ENCODE data around the gene IFNG. TPM values are rescaled to one million over a fixed set of nuclear protein-coding genes. Genes with fewer than 3 reads are reported as not detected.

Gene IFNG
- total and polyA plus RNA-seq, 9 of the 15 experiments (the other 6 are each of a cell fraction or from before 2014, with no cell fraction given), result 0.38 TPM; not detected in 8

DNA sequence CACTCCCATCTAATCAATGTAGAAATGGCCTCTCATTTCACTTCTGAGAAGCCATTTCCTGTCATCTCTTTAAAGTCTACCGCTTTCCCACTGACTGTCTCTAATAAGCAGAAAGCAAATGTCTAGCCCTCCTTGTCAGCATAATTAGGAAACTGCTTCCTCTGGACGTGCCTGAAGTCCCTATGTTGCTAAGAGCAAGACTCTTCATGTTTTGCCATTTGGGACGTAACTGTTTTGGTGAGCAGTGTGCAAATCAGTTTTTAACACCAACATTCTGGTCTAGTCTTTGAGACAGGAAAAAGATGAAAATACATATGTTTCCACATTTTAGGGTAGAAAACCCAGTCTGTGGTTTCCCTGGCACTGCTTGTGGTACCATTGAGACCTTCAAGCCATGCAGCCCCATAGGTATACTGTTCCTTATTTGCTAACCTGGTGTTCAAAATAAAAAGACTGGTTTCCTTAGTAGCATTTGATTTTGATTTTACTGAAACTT, 22.2 kb downstream of the IFNG start:
- no peak overlapping the region for H3K27ac ChIP-seq (ENCODE audit: extremely low read depth, low read depth, low read length)
- ChIA-PET CTCF (ENCODE audit: low intra/inter-chr PET ratio) (no interaction called here), POLR2A (no interaction called here)
- intact Hi-C loops (cut with micrococcal nuclease) (no loop called here), in situ Hi-C loops (cut with MboI) (no loop called here)
- no peaks in the 10 kb centered on the region for H3K9me1 ChIP-seq (ENCODE audit: control insufficient read depth, insufficient read depth, low read length)
- no peak overlapping the region for H2AFZ ChIP-seq (ENCODE audit: low read depth, low read length)
- H3K9ac ChIP-seq (ENCODE audit: insufficient read depth in 1 of 2, low read depth in 2 of 2, low read length in 2 of 2), result no peak overlapping the region
- no peaks in the 10 kb centered on the region for H3K79me2 ChIP-seq (ENCODE audit: control insufficient read depth, insufficient read depth, low read length)
- BruUV-seq (replicated peaks), result no TSS peak
- H3K4me1 ChIP-seq (replicated peaks in 1 of 2; ENCODE audit: control insufficient read depth in 2 of 2, insufficient read depth in 2 of 2, low read length in 2 of 2), result no peaks in the 10 kb centered on the region
- DNase-seq (ENCODE audit: extremely low read depth in 1 of 4, low spot score in 3 of 4), result no peak
- 0% methylated on average over 3 of the region's 3 CpGs for WGBS (ENCODE audit: insufficient coverage, low coverage, missing lambda C conversion rate)
- H3K27me3 ChIP-seq (ENCODE audit: control insufficient read depth in 2 of 2, insufficient read depth in 2 of 2, low read length in 2 of 2), result no peaks in the 10 kb centered on the region; a peak in 1 of 5 replicates
- H3K4me2 ChIP-seq (ENCODE audit: insufficient read depth, low read length), result no peak overlapping the region
- H3K36me3 ChIP-seq (ENCODE audit: control insufficient read depth, insufficient read depth, low read length), result no peaks in the 10 kb centered on the region
- no peak for ATAC-seq
- no peak for FAIRE-seq
- TF ChIP-seq MYNN (IDR thresholded peaks at IDR 0.05) (no peak), MYNN (CRISPR knock-in tag; IDR thresholded peaks at IDR 0.05) (no peak), SMARCA5 (IDR thresholded peaks at IDR 0.05) (no peak), PHB (CRISPR knock-in tag; IDR thresholded peaks at IDR 0.05) (no peak), PHF20 (IDR thresholded peaks at IDR 0.05; ENCODE audit: partially characterized antibody) (no peak), NR2F6 (CRISPR knock-in tag; IDR thresholded peaks at IDR 0.05) (no peak), NFATC3 (IDR thresholded peaks at IDR 0.05) (no peak), XRCC5 (IDR thresholded peaks at IDR 0.05; ENCODE audit: low read depth, low read length) (no peak), NRF1 (conservative IDR thresholded peaks at IDR 0.05 in 1 of 2, IDR thresholded peaks at IDR 0.05 in 1 of 2) (no peak), ZFX (CRISPR knock-in tag; IDR thresholded peaks at IDR 0.05) (no peak), ZNF146 (CRISPR knock-in tag; IDR thresholded peaks at IDR 0.05; ENCODE audit: unreplicated experiment) (no peak), ZSCAN32 (CRISPR knock-in tag; IDR thresholded peaks at IDR 0.05) (no peak), MECOM (CRISPR knock-in tag; IDR thresholded peaks at IDR 0.05) (no peak), ERF (CRISPR knock-in tag; IDR thresholded peaks at IDR 0.05) (no peak)
- TF ChIP-seq, protein P1, sequence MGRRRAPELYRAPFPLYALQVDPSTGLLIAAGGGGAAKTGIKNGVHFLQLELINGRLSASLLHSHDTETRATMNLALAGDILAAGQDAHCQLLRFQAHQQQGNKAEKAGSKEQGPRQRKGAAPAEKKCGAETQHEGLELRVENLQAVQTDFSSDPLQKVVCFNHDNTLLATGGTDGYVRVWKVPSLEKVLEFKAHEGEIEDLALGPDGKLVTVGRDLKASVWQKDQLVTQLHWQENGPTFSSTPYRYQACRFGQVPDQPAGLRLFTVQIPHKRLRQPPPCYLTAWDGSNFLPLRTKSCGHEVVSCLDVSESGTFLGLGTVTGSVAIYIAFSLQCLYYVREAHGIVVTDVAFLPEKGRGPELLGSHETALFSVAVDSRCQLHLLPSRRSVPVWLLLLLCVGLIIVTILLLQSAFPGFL (CRISPR knock-in tag; IDR thresholded peaks at IDR 0.05), result no peak
- TF ChIP-seq, protein P2, sequence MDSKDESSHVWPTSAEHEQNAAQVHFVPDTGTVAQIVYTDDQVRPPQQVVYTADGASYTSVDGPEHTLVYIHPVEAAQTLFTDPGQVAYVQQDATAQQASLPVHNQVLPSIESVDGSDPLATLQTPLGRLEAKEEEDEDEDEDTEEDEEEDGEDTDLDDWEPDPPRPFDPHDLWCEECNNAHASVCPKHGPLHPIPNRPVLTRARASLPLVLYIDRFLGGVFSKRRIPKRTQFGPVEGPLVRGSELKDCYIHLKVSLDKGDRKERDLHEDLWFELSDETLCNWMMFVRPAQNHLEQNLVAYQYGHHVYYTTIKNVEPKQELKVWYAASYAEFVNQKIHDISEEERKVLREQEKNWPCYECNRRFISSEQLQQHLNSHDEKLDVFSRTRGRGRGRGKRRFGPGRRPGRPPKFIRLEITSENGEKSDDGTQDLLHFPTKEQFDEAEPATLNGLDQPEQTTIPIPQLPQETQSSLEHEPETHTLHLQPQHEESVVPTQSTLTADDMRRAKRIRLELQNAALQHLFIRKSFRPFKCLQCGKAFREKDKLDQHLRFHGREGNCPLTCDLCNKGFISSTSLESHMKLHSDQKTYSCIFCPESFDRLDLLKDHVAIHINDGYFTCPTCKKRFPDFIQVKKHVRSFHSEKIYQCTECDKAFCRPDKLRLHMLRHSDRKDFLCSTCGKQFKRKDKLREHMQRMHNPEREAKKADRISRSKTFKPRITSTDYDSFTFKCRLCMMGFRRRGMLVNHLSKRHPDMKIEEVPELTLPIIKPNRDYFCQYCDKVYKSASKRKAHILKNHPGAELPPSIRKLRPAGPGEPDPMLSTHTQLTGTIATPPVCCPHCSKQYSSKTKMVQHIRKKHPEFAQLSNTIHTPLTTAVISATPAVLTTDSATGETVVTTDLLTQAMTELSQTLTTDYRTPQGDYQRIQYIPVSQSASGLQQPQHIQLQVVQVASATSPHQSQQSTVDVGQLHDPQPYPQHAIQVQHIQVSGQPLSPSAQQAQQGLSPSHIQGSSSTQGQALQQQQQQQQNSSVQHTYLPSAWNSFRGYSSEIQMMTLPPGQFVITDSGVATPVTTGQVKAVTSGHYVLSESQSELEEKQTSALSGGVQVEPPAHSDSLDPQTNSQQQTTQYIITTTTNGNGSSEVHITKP (IDR thresholded peaks at IDR 0.05; ENCODE audit: partially characterized antibody), result no peak
- TF ChIP-seq, protein P3, sequence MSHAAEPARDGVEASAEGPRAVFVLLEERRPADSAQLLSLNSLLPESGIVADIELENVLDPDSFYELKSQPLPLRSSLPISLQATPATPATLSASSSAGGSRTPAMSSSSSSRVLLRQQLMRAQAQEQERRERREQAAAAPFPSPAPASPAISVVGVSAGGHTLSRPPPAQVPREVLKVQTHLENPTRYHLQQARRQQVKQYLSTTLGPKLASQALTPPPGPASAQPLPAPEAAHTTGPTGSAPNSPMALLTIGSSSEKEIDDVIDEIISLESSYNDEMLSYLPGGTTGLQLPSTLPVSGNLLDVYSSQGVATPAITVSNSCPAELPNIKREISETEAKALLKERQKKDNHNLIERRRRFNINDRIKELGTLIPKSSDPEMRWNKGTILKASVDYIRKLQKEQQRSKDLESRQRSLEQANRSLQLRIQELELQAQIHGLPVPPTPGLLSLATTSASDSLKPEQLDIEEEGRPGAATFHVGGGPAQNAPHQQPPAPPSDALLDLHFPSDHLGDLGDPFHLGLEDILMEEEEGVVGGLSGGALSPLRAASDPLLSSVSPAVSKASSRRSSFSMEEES (CRISPR knock-in tag; IDR thresholded peaks at IDR 0.05), result no peak
- no peaks in the 10 kb centered on the region for H3K9me3 ChIP-seq (replicated peaks; ENCODE audit: control insufficient read depth, insufficient read depth, low read depth, low read length)
- no peak overlapping the region for H3K4me3 ChIP-seq
- no peaks in the 10 kb centered on the region for H4K20me1 ChIP-seq (replicated peaks; ENCODE audit: control insufficient read depth, insufficient read depth, low read length)

All from K562 (cell line).